HG03342 (cell line): ENCODE data around the gene TM9SF1.
A peak's percentile ranks its signal among the peaks of the same experiment; 100 is the strongest.
"Not testable (repeated sequence)": the region's sequence is repeated elsewhere in the genome, so short reads cannot be mapped to it uniquely, and the experiment has no call there.

Experiments
- ATAC-seq: cut with Tn5 transposase; IDR thresholded peaks from one replicate; pipeline ENCODE4 v1.9.1; 2021; ENCODE audit warnings: mild to moderate bottlenecking, moderate library complexity; ENCODE audit not compliant: unreplicated experiment

TM9SF1 gene

DNA sequence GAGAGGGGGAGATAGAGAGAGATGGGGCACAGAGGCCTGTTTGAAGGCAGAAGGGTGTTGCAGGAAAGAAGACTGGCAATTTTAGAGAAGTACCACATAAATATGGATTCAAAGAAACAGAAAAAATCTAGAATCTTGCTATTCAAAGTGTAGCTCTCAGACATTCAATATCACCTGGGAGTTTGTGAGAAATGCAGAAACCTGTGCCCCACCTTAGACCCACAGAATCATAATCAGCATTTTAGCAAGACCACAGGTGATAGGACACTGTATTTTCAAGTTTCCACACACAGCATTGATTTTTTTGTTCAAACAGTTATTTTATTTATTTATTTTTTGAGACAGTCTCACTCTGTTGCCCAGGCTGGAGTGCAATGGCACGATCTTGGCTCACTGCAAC is 33.7 kb upstream of the TM9SF1 start:
- no peak for ATAC-seq

DNA sequence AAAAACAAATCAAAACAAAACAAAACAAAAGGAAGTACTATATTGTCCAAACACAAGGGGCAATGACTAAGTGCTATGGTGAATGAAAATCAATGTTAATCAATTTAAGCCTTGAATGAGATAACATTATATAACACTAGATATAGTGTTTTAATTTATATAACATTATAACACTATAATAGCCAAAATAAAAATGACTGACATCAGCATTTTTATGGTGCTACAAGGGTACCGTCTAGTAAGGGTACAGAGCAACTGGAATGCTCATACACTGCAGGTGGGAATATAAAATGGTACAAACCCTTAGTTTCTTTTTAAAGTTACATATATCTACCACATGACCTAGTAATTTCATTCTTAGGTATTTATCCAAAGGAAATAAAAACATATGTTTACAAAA is 31.2 kb upstream of the TM9SF1 start:
- ATAC-seq = no peak

DNA sequence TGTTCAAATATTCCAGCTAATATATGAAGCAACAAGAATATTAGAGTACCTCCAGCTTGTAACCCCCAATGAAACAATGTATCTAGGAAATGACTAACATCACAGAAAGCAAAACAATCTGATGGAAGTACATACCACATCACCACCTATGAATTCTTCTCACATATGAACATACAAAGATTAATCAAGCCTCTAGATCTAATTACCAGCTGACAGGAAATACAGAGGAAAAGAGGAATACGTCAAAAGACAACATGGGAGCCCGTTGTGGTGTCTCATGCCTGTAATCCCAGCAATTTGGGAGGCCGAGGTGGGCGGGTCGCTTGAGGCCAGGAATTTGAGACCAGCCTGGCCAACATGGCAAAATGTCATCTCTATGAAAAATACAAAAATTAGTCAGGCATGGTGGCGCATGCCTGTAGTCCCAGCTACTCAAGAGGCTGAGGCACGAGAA is 29.4 kb upstream of the TM9SF1 start:
- no peak for ATAC-seq

DNA sequence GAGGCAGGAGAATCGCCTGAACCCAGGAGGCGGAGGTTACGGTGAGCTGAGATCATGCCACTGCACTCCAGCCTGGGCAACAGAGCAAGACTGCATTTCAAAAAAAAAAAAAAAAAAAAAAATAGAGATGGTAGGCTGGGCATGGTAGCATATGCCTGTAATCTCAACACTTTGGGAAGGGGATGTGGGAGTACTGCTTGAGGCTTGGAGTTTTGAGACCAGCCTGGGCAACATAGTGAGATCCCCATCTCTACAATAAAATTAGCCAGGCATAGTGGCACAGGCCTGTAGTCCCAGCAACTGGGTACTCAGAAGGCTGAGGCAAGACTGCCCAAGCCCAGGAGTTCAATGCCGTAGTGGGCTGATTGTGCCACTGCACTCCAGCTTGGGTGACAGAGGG is 27.7 kb upstream of the TM9SF1 start:
- ATAC-seq = not testable (repeated sequence)

DNA sequence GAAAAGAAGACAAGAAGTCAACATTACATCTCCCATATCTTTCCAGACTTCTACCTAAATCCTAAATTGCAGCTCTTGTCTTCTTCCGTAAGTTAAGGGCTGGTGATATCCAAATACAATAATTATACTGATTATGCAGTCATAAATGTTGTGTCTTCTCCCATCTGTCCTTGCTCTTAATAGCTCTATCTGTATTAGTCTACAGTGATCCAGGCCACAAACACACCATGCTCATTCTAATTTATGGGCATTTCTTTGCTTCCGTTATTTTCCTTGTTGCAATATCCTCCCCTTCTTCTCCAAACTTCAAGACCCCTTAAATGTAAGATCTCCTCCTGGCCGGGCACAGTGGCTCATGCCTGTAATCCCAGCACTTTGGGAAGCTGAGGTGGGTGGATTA is 24.3 kb upstream of the TM9SF1 start:
- no peak for ATAC-seq

DNA sequence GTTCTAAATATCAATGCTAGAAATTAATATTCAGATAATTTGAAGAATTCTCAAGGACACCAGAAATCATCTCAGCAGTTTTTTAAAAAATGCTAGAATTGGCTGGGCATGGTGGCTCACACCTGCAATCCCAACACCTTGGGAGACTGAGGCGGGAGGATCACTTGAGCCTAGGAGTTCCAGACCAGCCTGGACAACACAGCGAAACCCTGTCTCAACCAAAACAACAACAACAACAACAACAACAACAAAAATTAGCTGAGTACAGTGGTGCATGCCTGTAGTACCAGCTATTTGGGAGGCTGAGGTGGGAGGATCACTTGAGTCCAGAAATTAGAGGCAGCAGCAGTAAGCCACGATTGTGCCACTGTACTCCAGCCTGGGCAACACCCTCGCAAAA is 23.8 kb upstream of the TM9SF1 start:
- ATAC-seq = no peak

DNA sequence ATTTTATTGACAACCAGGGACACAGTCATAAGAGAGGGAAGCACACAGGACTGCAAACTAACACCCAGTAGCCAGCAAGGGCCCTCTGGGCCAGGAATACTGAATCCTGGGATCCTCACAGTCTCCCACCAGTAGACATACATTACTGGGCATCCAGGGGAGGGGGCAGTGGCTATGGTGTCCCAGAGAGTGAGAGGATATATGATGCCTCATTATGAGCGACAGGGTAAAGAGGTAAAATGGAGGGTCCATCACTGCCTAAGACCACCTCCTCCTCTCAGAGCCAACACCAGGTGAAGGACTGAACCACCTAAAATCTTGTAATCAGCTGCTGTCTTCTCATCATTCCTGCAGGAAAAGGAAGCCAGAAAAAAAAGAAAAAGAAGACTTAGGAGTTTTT is 21.6 kb upstream of the TM9SF1 start:
- not testable (repeated sequence) for ATAC-seq

DNA sequence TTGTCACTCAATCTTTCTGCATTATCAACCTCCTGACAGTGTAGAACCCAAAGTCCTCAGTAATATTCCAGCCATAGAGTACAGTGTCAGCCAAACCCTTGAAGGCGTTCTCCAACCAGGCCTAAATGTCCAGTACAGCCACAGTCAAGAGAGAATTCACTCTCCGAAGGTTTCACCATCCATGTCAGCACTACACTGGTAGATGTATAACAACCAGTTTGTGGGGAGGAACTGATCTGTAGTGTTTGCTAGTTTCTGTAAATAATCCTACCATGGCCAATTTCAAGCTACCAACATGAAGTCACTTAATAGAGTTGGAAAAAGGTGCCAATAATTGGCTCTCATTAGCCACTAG is 21.1 kb upstream of the TM9SF1 start:
- ATAC-seq = no peak

DNA sequence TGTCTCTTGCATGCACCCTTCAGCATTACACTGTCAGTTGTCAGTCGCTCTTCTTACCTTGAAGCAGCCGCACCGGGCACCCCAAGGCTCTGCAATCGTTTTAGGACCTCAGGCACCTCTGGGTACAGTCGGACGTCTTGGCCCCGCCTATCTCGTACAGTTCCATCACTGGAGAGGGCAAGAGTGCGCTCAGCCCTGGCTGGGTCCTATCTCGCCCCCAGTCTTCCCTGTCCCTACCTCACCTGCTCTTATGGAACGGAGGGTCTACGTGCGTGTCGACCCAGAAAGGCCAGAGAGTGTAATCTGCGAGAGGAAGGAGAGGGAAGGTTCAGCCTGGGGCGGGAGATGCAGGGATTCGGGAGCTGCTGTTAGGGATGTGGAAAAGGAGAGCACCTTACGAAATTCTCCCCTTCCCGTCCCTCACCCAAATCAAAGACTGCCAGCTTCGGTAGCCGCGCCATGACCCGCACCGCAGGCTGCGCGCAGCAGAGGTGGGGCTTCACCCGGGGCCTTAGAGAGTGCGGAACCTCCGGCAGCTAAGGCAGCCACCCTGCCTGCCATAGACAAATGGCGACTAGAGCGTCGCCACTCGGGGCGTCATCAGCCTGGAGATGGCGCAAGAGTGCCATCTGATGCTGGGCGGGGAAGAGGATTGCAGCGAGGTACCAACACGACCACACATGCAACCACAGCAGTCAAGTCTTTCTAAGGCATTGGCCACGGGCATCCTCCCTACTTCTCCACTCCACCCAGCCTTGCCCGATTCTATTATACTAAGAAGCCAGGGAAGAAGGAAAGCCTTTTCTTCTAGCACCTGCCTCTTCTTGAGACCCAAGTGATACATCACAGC is 20.5 kb upstream of the TM9SF1 start, which contains the start of gene MDP1:
Gene MDP1, minus strand, starts transcription at position 572 of the 850 bp plus-strand sequence. Its CDS starts 111 bp downstream, at position 461.
- peak; percentile 61 for ATAC-seq

DNA sequence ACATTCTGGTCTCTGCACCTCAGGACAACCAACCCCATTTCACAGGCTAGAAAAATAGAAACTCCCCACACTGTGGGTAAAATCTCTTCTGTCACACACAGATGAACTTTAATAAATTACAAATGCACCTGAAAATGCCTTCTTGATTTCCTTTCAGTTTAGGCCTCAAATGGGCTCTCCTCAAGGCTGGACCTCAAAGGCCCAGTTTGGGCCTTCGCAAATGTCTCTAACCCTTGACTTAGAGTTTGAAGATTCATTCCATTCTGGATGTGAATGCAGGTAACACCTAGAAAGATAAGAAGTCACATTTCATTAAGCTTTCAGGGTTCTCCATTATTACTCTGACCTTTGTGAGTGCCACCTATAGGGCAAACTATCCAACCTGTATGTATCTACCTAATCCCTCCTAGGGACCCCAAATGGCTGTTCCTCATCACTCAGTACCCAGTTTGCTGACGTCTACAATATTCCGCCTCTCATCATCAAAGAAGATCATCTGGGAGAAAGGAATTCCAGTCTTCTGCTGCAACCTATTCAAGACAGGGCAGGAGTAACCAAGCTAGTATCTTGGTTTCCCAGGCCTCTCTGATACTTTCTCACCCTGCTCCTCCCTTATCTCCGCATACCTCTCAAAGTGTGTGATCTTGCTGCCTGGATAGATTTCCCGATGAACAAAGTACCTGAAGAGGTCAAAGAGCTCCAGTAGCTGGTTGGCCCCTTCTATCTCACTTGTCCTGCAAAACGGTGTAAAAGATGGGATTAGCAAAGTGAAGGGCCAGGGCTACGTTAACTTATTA is 18.8 kb upstream of the TM9SF1 start:
- ATAC-seq = no peak

DNA sequence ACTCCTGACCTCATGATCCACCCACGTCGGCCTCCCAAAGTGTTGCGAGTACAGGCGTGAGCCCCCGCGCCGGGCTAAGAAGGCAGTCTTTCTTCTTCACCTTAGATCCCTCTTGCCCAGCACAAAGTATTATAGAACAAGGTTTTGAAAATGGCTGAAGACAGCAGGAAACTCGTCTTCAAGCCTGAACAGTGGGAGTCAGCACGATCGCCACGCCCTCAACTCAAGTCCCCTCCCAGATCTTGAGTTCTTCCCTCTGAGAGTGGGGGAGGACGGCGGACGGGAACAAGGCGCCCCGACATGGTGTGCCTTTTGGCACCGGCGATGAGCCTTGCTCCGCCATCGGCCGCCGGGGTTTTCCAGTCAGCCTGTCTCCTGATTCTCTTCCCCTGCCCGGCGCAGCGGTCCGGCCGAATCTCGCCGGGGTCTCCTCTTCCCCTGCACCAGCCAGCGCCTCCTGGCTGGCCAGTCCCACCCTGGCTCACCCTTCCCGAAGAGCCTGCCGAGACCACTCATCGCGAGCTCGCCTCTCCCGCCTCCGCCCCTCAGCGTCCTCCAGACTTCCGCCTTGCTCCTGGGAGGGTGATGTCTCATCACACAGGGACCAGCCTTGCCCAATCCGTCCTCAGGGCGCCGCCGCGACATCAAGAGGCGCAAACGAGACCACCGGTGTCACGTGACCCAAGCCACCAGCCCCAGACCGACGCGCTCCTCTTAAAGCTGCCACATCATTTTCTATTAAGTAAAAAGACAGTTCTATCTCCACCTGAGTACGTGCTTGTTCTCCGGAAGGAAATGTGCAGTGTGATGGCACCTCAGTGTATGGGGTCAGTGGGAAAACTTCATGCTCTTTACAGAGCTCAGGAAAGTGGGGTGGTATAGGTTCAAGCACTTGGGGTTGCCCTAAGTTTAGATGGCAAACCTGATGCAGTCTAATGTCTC is 18.0 kb upstream of the TM9SF1 start, which contains the start of gene CHMP4A:
Gene CHMP4A, minus strand, starts transcription at position 565 of the 942 bp plus-strand sequence. Its CDS starts 49 bp downstream, at position 516.
- ATAC-seq = peak; percentile 75

DNA sequence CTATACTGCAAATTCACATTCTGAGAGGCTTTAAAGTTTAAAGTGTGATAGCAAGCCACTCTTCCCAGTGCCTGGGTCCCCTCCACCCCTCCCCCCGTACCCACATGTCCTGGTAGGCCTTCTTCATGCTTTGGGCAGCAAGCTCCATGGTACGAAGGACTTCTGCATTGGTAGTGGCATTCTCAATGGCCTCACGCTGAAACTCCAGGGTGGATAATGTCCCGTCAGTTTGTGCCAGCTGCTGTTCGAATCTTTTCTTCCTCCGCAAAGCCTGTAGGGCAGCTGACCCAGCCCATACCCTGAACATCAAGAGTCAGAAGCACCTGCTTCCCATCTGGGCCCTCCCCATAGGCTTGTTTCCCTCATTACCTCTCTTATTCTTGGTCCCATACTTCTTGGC is 16.1 kb upstream of the TM9SF1 start:
- ATAC-seq = no peak

DNA sequence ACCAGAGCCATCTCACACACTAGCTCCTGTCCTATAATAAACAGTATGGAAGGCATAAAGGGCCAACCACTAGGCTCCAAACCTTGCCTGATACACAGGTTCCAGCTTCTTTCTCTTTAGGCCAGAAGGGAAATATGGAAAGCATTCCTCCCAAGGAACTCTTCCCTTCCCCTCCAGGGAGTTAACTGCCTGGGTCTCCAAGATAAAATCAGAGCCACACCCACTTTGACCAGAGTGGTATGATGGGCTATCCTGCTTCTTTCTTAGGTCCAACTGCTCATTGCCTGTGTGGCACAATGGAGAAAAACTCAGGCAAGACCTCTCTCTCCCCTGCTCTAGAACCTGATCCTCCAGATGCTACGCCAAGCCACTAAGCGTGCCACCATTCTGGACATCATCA is 12.4 kb upstream of the TM9SF1 start:
- no peak for ATAC-seq

DNA sequence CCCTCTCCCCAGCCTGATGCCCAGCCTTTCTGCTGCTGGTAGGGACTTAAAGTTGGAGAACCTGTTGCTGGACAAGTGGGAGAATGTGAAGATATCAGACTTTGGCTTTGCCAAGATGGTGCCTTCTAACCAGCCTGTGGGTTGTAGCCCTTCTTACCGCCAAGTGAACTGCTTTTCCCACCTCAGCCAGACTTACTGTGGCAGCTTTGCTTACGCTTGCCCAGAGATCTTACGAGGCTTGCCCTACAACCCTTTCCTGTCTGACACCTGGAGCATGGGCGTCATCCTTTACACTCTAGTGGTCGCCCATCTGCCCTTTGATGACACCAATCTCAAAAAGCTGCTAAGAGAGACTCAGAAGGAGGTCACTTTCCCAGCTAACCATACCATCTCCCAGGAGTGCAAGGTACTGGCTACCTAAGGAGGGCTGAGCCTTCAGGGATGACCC is 11.9 kb upstream of the TM9SF1 start:
- no peak for ATAC-seq

DNA sequence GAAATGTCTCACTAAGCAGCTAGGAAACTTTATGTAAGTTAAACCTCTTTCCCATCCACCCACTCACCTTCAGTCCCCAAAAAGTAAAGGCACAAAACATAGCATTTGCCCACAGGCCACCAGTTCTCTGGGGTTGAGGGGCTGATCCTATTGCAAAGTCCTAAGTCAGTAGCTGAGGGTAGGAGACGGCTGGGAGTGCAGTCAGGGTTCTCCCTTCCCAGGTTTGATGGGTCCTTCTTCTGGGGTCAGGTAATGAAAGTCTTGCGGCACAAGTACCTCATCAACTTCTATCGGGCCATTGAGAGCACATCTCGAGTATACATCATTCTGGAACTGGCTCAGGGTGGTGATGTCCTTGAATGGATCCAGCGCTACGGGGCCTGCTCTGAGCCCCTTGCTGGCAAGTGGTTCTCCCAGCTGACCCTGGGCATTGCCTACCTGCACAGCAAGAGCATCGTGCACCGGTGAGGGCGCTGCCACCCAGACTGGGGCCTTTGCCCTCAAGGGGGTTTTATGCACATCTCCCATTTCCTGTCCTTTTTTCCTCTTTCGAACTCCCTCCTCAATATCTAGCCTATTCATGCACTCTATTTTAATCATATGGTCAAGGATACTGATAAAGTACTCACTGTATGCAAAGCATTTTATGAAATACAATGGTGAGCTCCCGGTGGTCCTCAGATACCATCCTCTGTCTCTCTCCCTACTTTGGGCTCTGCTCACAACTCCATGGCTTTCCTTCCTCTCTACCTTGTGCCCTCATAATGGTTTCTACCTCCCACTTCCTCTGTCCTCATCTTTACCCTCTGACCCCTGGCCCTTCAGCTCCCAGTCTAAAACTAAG is 11.2 kb upstream of the TM9SF1 start:
- ATAC-seq = no peak

DNA sequence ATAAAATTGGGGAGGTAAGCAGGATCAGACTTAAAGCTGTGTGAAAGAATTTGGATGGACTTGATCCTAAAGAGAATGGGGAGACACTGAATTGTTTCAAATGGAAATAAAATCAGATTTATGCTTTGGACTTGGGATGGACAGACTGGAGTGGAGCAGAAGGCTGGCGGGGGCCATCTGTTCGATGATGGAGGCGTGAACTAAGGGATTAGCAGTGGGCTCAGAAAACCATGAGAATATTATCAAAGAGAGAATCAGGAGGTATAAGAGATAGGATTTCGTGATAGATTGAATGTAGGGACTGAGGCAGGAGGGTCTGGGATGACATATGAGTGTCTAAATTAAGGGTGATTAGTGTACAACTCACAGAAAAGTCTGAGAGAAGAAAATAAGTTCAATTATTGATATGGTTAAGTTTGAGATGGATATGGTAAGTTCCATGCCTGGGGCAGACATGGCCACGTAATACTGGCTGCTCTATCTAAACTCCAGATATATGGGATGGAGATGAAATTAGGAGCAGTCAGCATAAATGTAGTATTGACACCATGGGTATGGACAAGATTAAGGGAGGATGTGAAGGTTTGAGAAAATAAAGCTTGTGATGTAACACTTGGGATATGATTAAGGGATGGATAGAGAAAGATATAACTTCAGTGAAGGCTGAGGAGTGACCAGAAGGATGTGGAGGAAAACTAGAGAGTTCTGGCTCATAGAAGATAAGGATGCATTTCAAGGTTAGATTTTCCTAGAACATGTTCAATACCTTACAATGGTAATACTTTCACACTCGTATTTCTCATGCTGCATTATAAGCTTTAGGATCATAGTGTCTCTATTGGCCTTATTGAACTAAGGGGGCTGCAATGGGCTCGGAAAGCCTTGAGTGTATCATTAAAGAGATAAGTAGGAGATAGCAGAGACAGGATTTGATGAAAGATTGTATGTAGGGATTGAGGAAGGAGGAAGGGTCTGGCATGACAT is 9.2 kb upstream of the TM9SF1 start:
- ATAC-seq = no peak

DNA sequence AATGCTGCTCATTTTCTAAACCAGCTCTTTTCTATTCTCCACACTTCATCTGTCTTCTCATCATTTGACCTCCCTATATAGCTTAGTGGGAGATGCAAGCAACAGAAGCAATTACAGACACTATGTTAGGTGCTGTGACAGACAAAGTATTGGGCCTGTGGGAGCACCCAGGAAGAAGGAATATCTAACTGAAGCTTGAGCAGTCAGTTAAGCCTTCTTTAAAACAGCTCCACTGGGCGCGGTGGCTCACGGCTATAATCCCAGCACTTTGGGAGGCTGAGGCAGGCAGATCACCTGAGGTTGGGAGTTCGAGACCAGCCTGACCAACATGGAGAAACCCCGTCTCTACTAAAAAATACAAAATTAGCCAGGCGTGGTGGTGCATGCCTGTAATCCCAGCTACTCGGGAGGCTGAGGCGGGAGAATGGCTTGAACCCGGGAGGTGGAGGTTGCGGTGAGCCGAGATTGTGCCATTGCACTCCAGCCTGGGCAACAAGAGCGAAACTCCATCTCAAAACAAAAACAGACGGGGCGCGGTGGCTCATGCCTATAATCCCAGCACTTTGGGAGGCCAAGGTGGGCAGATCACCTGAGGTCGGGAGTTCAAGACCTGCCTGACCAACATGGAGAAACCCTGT is 8.1 kb upstream of the TM9SF1 start:
- ATAC-seq = not testable (repeated sequence)

DNA sequence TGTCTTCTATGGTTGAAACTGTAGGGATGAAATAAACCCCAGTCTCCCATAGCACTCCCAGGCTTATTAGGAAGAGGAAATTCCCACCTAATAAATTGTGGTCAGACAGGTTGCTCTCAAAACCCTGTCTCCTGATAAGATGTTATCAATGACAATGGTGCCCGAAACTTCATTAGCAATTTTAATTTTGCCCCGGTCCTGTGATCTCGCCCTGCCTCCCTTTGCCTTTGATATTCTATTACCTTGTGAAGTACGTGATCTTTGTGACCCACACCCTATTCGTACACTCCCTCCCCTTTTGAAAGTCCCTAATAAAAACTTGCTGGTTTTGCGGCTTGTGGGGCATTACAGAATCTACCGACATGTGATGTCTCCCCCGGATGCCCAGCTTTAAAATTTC is 7.3 kb upstream of the TM9SF1 start:
- ATAC-seq = not testable (repeated sequence)
